Activated CD4-positive, alpha-beta T cell treated with anti-CD3 and anti-CD28 coated beads for 1 hour (primary cell): ENCODE measurements around the gene PTPRR.
"Not testable (repeated sequence)": the region's sequence is repeated elsewhere in the genome, so short reads cannot be mapped to it uniquely, and the experiment has no call there.

ENCODE experiments used
- DNase-seq: peaks from one replicate; pipeline ENCODE4 v3.0.0-alpha.2; 2020

The PTPRR gene

DNA sequence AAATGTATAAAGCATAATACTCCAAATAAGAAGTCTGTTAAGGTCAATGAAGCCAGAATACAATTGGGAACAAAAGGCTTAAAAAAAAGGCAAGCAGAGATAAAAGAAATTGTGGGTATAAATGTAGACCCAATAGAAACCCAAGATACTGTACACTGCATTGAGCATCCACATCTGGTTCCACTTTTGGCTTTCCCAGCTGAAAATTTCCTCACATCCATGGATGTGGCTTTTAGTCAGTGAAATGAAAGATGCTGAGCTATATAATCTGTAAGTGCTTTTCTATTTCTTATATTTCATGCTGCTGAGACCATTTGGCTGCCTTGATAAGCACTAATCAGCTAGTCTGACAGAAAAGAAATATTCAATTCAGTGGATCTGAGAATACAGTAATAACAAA lies 83.5 kb downstream of the PTPRR start:
- DNase-seq: no peak

DNA sequence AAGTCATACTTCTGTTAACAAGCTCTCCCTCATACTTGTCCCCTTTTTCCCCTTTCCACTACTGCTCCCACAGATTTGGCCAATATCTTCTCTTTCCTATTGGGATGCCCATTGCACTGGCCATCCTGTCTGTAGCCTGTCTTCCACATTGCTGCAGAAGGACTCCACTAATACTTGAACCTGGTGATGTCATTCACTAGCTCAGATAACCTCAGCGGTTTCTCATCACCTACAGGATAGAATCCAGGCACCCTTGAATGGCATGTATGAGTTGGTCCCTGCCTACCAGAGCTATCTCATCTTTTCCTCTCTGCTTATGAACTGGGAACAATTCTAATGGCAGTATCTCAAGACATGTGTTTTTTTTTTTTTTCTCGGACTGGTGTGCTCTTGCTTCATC lies 84.6 kb downstream of the PTPRR start:
- DNase-seq: no peak

- DNase-seq: no peak
Measured at GRCh38 chr12:70831543-70831942, 89.0 kb downstream of the PTPRR start.

GRCh38 chr12:70830221-70831061 lies 90.1 kb downstream of the PTPRR start:
- DNase-seq: no peak

- no peak for DNase-seq
Measured at GRCh38 chr12:70829070-70829469, 91.5 kb downstream of the PTPRR start.

DNA sequence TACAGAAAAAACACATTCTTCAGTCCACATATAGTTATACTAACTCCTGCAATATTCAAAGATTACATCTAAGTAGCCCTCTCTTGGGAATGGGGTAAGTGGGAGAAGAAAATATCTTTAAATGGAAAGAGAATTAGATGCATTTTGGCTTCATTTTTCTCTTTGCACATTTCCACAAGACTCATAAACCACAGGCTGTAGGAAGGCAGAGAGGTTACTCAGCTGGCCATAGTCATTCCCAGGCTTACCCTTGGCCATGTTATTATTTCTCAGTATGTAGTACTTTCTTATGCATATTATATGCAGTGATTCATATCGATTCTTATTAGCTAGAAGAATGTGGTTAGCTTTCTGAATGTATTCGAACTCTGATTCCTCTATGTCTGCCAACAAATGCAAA lies 92.2 kb downstream of the PTPRR start:
- no peak for DNase-seq

DNA sequence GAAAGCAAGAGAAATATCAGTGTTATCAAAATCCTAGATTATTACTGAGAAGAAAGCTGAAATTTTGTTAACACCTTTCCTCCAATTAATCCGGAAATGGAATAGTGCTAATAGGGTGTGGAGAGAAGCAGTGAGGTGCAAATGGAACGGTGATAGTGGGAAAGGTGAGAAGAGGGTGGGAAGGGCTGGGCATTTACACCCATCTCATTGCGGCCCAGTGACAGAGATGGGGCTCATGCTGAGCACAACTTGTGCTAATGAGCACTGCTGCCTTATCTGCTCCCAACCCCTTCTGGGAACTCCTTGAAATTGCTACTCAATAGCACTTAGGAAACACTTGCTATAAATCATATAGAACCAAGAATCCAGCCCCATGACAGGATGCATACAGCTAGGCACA lies 94.4 kb downstream of the PTPRR start:
- no peak for DNase-seq

DNA sequence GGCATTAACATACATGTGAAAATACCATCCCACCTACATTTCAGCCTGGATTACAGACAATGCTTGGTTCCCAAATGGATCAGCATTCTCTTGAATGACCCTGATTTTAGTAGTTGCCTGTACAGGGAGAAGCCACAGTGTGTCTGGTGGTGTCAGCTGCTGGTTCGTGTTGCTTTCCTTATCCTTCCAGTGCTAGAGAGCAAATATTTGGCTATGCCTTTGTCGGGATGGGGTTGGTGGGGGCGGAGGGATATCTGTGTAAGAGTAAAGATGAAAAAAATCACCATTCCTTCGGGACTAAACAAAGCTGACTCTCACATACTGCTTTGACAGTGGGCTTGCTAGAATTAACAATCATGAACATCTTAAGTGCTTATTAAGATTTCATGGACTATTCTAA lies 96.0 kb downstream of the PTPRR start:
- DNase-seq: no peak

DNA sequence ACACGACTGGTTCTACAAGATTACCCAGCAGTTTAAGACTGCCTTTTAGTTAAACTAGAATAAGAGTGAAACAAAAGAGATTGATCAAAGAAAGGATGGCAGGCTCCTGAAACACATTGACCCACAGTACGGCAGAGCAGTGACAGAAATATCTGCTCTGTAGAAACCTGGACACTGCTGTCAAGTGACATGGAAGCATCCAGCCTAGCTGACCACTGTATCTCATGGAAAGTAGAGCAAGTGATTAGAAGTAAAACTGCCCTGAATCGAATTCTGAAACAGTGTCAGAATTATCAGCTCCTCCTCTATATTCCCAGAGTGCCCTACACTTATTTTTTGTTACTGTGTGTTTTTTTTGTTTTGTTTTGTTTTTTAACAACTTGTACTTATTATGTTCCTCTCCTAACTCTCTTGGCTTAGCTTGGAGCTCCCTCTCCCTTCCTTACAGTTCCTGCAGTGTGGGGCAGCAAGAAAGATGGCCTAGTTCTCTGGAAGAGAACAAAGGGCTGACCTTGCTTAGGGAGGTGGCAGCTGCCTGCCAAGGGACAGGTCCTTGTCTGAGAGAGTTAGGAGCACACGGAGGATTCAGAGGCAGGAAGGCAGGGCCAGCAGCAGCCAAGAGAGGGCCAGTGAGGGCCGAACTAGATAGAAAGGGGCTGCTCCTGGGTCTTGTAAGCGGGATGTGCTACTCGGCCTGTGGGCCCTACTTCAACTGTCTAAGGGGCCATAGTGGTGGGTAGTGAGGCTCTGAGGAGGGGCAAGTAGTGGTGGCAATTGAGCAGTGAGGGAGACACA lies 97.2 kb downstream of the PTPRR start:
- no peak for DNase-seq

- no peak for DNase-seq
Measured at GRCh38 chr12:70822412-70822811, 98.1 kb downstream of the PTPRR start.

DNA sequence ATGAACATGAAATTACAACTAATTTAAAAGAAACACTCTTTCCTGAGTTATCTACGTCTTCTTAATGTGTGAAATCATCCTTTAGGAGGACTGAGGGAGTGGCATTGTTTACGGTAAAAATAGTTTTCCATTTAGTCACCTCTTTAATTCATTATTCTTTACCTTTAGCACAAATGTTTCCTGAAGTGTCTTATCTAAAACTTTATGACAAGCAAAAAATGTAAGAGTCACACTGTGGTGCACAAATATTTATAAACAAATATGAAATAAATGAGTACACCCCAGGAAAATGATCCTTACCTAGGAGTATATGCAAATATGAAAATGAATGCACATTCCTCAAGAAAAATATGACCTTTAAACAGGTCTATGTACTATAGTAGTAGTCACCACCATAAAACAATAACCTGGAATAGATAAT lies 104.6 kb downstream of the PTPRR start:
- DNase-seq: no peak

GRCh38 chr12:70815056-70815455 lies 105.5 kb downstream of the PTPRR start:
- no peak for DNase-seq

DNA sequence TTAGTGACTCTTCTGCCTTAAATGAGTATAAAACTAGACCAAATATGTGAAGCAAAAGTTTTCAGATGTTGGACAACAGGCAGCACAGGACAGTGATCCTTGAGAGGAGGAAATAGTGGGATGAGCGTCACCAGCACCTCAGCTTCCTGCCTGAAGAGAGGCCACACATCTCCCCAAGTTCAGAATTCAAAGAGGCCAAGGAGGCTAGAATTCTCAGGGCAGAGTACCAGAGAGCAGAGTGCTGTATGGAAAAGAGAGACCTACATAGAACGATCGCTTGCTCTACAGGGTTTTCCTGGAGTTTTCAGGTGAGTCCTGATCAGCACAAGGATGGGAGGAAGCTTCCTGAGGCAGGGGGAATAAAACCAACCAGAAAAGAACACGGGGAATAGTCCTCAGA lies 107.0 kb downstream of the PTPRR start:
- no peak for DNase-seq

- DNase-seq: no peak
Measured at GRCh38 chr12:70812136-70812535, 108.4 kb downstream of the PTPRR start.

GRCh38 chr12:70809887-70810286 lies 110.7 kb downstream of the PTPRR start:
- DNase-seq: no peak

DNA sequence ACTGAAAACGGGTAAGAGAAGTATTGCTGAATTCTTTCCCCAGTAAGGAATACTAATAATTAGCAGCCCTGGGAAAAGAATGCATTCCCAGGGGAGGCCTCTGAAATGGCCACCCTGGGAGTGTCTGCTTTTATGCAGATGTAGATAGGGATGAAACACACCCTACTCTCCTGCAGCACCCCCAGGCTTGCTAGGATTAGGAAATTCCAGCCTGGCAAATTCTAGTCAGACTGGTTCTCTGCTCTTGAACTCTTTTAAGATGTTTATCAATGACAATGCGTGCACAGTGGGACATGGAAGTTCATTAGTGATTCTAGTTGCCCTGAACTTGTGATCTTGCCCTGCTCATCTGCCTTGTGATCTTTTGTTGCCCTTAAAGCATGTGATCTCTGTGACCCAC lies 112.5 kb downstream of the PTPRR start:
- DNase-seq: not testable (repeated sequence)

DNA sequence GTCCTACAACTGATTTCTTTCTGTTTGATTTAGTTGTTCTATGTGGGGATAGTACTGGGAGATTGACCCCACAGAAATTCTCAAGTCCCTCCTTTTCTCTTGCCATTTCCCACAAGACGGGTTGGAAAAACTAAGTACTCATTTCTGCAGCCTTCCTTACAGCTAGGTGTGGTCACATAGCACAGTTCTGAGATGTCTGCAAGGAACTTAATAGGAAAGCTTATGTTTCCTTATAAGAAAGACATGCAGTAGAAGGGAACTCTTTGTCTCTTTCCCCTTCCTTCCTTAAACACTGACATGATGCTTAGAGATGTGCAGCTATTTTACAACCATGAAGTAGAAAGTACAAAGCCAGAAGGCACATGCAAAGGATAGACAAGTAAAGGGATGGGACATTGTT lies 113.7 kb downstream of the PTPRR start:
- DNase-seq: no peak

- no peak for DNase-seq
Measured at GRCh38 chr12:70806043-70806442, 114.5 kb downstream of the PTPRR start.

GRCh38 chr12:70798016-70798783 lies 122.3 kb downstream of the PTPRR start:
- no peak for DNase-seq

GRCh38 chr12:70796989-70797388 lies 123.5 kb downstream of the PTPRR start:
- no peak for DNase-seq

GRCh38 chr12:70795608-70796007 lies 124.9 kb downstream of the PTPRR start:
- no peak for DNase-seq

- DNase-seq: no peak
Measured at GRCh38 chr12:70794131-70794530, 126.4 kb downstream of the PTPRR start.

GRCh38 chr12:70788774-70789173 lies 131.8 kb downstream of the PTPRR start:
- no peak for DNase-seq

DNA sequence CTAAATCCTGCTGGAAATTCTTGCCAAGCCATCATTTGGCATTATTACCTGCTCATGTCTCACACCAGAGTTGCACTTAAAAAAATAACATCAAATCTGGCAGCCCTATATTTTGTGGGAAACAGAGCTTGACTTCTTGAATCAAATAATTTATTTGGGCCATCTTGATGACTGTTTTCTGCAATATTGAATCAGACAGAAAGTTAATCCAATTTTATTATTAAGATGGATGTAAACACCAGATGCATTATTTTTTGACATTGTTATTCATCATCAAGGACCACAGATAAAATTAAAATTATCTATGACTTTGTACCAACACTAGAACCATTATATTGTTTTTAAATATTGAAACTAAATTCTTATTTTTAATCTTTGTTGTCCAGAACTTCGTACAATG lies 132.9 kb downstream of the PTPRR start:
- no peak for DNase-seq
